Kidney (tissue), 14 donors: ENCODE results near the gene MAU2. TPM values are rescaled to one million over a fixed set of nuclear protein-coding genes. Genes with fewer than 3 reads are reported as not detected.
A peak's percentile ranks its signal among the peaks of the same experiment; 100 is the strongest.

ENCODE experiments used
- DNase-seq, 5 donors: peaks; one replicate each; pipeline ENCODE4 v3.0.0-alpha.2; 2013 to 2020
- FAIRE-seq: peaks from 2 replicates; lab custom pipeline; 2012; peaks lifted over from hg19 to GRCh38; lab: Jason Lieb, UNC
- H3K27ac ChIP-seq, 2 donors: one replicate each; pipeline ENCODE4 v1.7.0; 2013; ENCODE audit warnings: low read depth in 2 of 2, low read length in 2 of 2, inconsistent platforms in 1 of 2
- H3K27me3 ChIP-seq: one replicate; pipeline ENCODE4 v1.7.1; 2013; ENCODE audit warnings: low read length, inconsistent platforms; ENCODE audit not compliant: control insufficient read depth, insufficient read depth
- H3K36me3 ChIP-seq, 3 donors: one replicate each; pipeline versions ENCODE4 v1.7.0 to v1.7.1; 2013; ENCODE audit warnings: low read length in 3 of 3, control low read depth in 1 of 3, inconsistent platforms in 1 of 3; ENCODE audit not compliant: insufficient read depth in 3 of 3, control insufficient read depth in 2 of 3
- H3K4me1 ChIP-seq, 3 donors: one replicate each; pipeline versions ENCODE4 v1.7.0 to v1.7.1; 2013; ENCODE audit warnings: low read length in 3 of 3, inconsistent platforms in 1 of 3, low read depth in 1 of 3; ENCODE audit not compliant: control insufficient read depth in 2 of 3, insufficient read depth in 2 of 3
- H3K4me3 ChIP-seq, 3 donors: one replicate each; pipeline versions ENCODE4 v1.7.0 to v1.8.1; 2013; ENCODE audit warnings: low read length in 3 of 3, control low read depth in 1 of 3, inconsistent platforms in 1 of 3
- H3K9ac ChIP-seq, 3 donors: one replicate each; pipeline versions ENCODE4 v1.7.0 to v1.7.1; 2013; ENCODE audit warnings: low read length in 3 of 3, control low read depth in 1 of 3, inconsistent platforms in 1 of 3
- H3K9me3 ChIP-seq, 3 donors: one replicate each; pipeline versions ENCODE4 v1.7.0 to v1.7.1; 2013; ENCODE audit warnings: low read length in 3 of 3, control low read depth in 1 of 3, inconsistent platforms in 1 of 3; ENCODE audit not compliant: control insufficient read depth in 2 of 3, insufficient read depth in 1 of 3
- CTCF ChIP-seq: IDR thresholded peaks from 3 replicates; pipeline ENCODE4 v1.5.1; 2012; ENCODE audit warnings: mild to moderate bottlenecking, moderate library complexity, borderline replicate concordance; ENCODE audit not compliant: insufficient read depth; ENCODE audit errors: extremely low read depth
- intact Hi-C: fragments of 100-400 bp; cut with DNase I; formaldehyde crosslinking; loops from one replicate; pipeline ENCODE4 v1.11.1; 2022
- polyA plus RNA-seq: library from polyadenylated mRNA; stranded (reverse); fragments of 350-450 nt; fragmentation: Illumina TruSeq; extraction: RNeasy Lipid Tissue Mini Kit (QIAGEN cat#74804); gene quantifications from one replicate; pipeline ENCODE4 v1.2.3, GENCODE V29; 2014; ENCODE audit warnings: low read depth, low replicate concordance; ENCODE audit not compliant: insufficient read depth
- total RNA-seq: library from RNA; stranded (reverse); fragmentation: NEBNext Ultra II Directional; extraction: Animal tissue kit (Norgen Biotek cat#: 25700); gene quantifications from one replicate; pipeline ENCODE4 v1.2.1, GENCODE V29; 2021
- donor health status: control.
- donor health status: control.
- donor health status: control.
- donor health status: control.
- donor health status: control.
- donor health status: DM: yes; HTN: yes; CAD: no.
- donor health status: Normal renal cell carcinoma (clear cell type).

MAU2 gene
- total and polyA plus RNA-seq, 2 donors from 2014 or later = 12.3 to 69.8 TPM

- FAIRE-seq (no peak), DNase-seq (peak; percentile 90 to 98 (median 95))
- Histone ChIP-seq H3K36me3 (no peaks in the 10 kb centered on the region), H3K9ac (peak within 1 kb of the TSS; percentile 51 to 81 (median 72)), H3K4me1 (peaks cover 0 to 27% (median 20%) of the 10 kb centered on the region in 3 donors), H3K27me3 (no peaks in the 10 kb centered on the region), H3K9me3 (no peaks in the 10 kb centered on the region), H3K4me3 (peak within 1 kb of the TSS; percentile 64 to 89 (median 68)), H3K27ac (peak within 1 kb of the TSS; percentile 91 to 95)
- TF ChIP-seq CTCF = peak; percentile 44
- intact Hi-C loops = no loop called here
These were observed 84.5 kb downstream of the MAU2 start, which contains the start of gene GATAD2A for GRCh38 chr19:19404879-19405860. Gene GATAD2A (plus strand): TSS chr19:19405675. CDS start chr19:19465346, 59,671 bp downstream.

- DNase-seq = peak; percentile 37 to 88 (median 70)
- no peaks in the 10 kb centered on the region for H3K9me3 ChIP-seq
- H3K27me3 ChIP-seq = no peaks in the 10 kb centered on the region
- no peak for FAIRE-seq
- intact Hi-C loops = no loop called here
- no peak for TF ChIP-seq CTCF
- peak overlapping the region; percentile 57 to 89 (median 68) for H3K4me3 ChIP-seq
- peak overlapping the region; percentile 6 to 81 (median 51) for H3K9ac ChIP-seq
- H3K36me3 ChIP-seq = no peaks in the 10 kb centered on the region
- peak overlapping the region; percentile 45 to 79 for H3K27ac ChIP-seq
- H3K4me1 ChIP-seq = peaks cover 0 to 34% (median 28%) of the 10 kb centered on the region in 3 donors
These were observed 85.6 kb downstream of the MAU2 start for GRCh38 chr19:19405971-19406877.

GRCh38 chr19:19406878-19407632 is 86.4 kb downstream of the MAU2 start:
- no peaks in the 10 kb centered on the region for H3K27me3 ChIP-seq
- peak overlapping the region; percentile 0 to 45 for H3K27ac ChIP-seq
- peak; percentile 39 for TF ChIP-seq CTCF
- H3K4me1 ChIP-seq = peaks cover 0 to 37% (median 32%) of the 10 kb centered on the region in 3 donors
- intact Hi-C loops = no loop called here
- no peaks in the 10 kb centered on the region for H3K36me3 ChIP-seq
- H3K9ac ChIP-seq = peak overlapping the region; percentile 6 to 81 (median 51)
- FAIRE-seq (no peak), DNase-seq (peak in 1 of 5 donors; percentile 14)
- no peaks in the 10 kb centered on the region for H3K9me3 ChIP-seq
- peak overlapping the region; percentile 57 to 89 (median 68) for H3K4me3 ChIP-seq
